Aorta (tissue), 5 donors: ENCODE measurements around the gene DDOST. TPM values are rescaled to one million over a fixed set of nuclear protein-coding genes. Genes with fewer than 3 reads are reported as not detected.
A peak's percentile ranks its signal among the peaks of the same experiment; 100 is the strongest.

ENCODE experiments used
- ATAC-seq: fragments of 200-7000 bp; cut with Tn5 transposase; one replicate; pipeline ENCODE4 v1.9.1; 2022; ENCODE audit warnings: moderate library complexity; ENCODE audit not compliant: low FRiP score
- DNase-seq, 2 donors: peaks; one replicate each; pipeline ENCODE4 v3.0.0-alpha.2; 2020
- H3K27ac ChIP-seq, 2 donors: one replicate each; pipeline ENCODE4 v1.5.1; 2013; ENCODE audit warnings: low read length in 2 of 2, mild to moderate bottlenecking in 2 of 2, moderate library complexity in 2 of 2, control low read depth in 1 of 2, inconsistent platforms in 1 of 2, low read depth in 1 of 2
- H3K27me3 ChIP-seq, 2 donors: one replicate each; pipeline ENCODE4 v1.6.1; 2013; ENCODE audit warnings: control low read depth in 1 of 2, low read length in 1 of 2, mild to moderate bottlenecking in 1 of 2, moderate library complexity in 1 of 2; ENCODE audit not compliant: insufficient read depth in 2 of 2, control insufficient read depth in 1 of 2
- H3K36me3 ChIP-seq, 2 donors: one replicate each; pipeline ENCODE4 v1.6.1; 2013; ENCODE audit warnings: control low read depth in 1 of 2, low read length in 1 of 2, mild to moderate bottlenecking in 1 of 2; ENCODE audit not compliant: insufficient read depth in 2 of 2, control insufficient read depth in 1 of 2
- H3K4me1 ChIP-seq, 2 donors: one replicate each; pipeline ENCODE4 v1.6.1; 2013; ENCODE audit warnings: low read length in 2 of 2, control low read depth in 1 of 2, mild to moderate bottlenecking in 1 of 2, moderate library complexity in 1 of 2; ENCODE audit not compliant: insufficient read depth in 2 of 2, control insufficient read depth in 1 of 2
- H3K4me3 ChIP-seq, 2 donors: one replicate each; pipeline ENCODE4 v1.5.1; 2013; ENCODE audit warnings: low read length in 2 of 2, control low read depth in 1 of 2, mild to moderate bottlenecking in 1 of 2
- H3K9me3 ChIP-seq: one replicate; pipeline ENCODE4 v1.6.1; 2013; ENCODE audit warnings: mild to moderate bottlenecking, low read length; ENCODE audit not compliant: control insufficient read depth
- WGBS, 2 donors: extraction: QIAGEN DNeasy Blood & Tissue Kit; methylation state at CpG; one replicate each; pipeline ENCODE4 v1.1.7; 2013; 5-methylcytosine and 5-hydroxymethylcytosine counted together
- intact Hi-C, 2 donors: fragments of 100-400 bp; cut with DNase I; formaldehyde crosslinking; loops; one replicate each; pipeline versions ENCODE4 v1.14.2 to v1.15.0; 2022
- polyA plus RNA-seq, 2 donors: library from polyadenylated mRNA; stranded (reverse); fragments of 200-250 nt; gene quantifications; one replicate each; pipeline ENCODE4 v1.2.3, GENCODE V29; 2013
- total RNA-seq, 2 donors: library from RNA; stranded (reverse); fragmentation: NEBNext Ultra II Directional; extraction: Animal tissue kit (Norgen Biotek cat#: 25700); gene quantifications; one replicate each; pipeline ENCODE4 v1.2.1, GENCODE V29; 2021
- donor health status: healthy with polysubstance abuse.
- donor health status: Bipolar disorder and iron deficiency.
- donor health status: DM: no; HTN: no; CAD: no.
- donor health status: DM: no; HTN: no; CAD: no.
- donor health status: DM: yes; HTN: yes; CAD: no.

Gene DDOST
- total and polyA plus RNA-seq, 4 donors = 86.3 to 174 (median 129) TPM

DNA sequence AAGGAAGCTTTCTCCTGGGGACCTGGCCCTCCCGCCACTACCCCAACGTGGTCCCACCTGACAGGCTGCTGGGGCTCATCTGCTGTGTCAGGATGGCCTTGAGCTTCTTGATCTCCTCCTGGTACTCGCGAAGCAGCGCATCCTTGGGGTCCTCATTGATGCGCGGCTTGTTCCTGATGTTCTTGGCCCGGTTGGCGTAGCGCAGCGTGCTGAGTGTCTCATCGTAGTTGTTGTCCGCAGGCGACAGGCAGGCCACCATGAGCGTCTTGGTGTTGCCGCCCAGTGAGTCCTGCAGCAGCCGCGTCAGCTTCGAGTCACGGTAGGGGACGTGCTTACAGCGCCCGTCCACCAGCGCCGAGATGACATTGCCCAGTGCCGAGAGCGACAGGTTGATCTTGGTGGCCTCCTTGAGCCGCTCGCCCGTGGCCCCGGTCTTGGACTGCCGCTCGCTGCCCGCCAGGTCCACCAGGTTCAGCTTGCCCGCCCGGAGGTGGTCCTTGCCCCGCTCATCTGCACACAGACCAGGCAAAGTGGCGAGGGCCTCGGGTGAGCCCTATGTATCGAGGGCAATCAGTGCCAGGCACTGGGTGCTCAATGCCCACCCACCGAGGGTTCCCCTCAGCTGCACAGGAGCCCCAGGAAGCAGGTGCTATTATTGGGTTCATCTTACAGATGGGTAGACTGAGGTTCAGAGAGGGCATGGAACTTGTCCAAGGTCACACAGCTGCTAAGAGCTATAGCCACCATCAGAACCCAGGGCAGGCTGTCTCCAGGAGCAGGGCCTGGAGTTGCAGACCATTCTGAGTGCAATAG, 43.4 kb upstream of the DDOST start:
- Histone ChIP-seq H3K4me1 (no peaks in the 10 kb centered on the region), H3K36me3 (no peaks in the 10 kb centered on the region), H3K27me3 (no peaks in the 10 kb centered on the region), H3K9me3 (no peaks in the 10 kb centered on the region), H3K4me3 (no peak overlapping the region), H3K27ac (no peak overlapping the region)
- DNase-seq (no peak), ATAC-seq (peak; percentile 29)
- intact Hi-C loops = no loop called here
- WGBS, 2 donors = 96% methylated on average over 41 of the region's 41 CpGs

DNA sequence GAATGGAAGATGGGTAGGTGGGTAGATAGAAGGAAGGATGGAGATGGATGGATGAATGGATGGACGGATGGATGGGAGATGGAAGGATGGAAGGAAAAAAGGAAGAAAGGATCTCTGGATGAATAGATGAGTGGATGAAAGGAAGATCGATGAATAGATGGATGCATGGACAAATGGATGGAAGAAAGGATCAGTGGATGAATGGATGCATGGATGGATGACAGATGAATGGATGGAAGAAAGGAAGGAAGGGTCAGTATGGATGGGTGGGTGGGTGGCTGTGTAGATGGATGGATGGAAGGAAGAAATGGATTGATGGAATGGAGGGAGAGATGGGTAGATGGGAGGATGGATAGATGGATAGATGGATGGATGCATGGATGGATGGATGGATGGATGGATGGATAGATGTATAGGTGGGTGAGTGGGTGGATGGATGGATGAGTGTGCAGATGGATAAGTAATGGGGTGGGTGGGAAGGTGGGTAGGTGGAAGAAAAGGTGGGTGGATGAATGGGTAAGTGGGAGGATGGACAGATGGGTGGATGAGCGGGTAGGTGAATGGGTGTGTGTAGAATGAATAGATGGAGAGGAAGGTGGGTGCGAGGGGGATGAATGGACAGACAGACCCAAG, 42.1 kb upstream of the DDOST start:
- H3K4me3 ChIP-seq = no peak overlapping the region
- no peaks in the 10 kb centered on the region for H3K9me3 ChIP-seq
- 89 to 92% methylated on average over 4 of the region's 4 CpGs for WGBS, 2 donors
- no peaks in the 10 kb centered on the region for H3K36me3 ChIP-seq
- H3K4me1 ChIP-seq = no peaks in the 10 kb centered on the region
- no peak overlapping the region for H3K27ac ChIP-seq
- ATAC-seq (no peak), DNase-seq (no peak)
- H3K27me3 ChIP-seq = no peaks in the 10 kb centered on the region
- intact Hi-C loops = no loop called here

DNA sequence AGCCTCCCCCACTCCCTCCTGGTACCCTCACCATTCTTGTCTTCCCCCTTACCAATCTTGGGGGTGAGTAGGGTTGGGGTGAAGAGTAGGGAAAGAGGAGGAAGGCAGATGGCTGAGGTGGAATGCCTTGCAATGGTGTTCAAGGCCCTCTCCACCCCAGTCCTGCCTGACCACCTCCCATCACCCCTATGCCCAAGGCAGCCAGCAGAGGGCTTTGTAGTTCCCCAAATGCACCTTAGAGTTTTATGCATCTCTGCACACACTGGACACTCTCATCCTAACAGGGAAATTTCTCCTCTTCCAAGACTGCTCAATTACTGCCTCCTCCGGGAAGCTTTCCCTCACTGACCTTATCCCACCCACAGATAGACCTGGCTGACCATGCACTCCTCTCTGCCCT, 41.2 kb upstream of the DDOST start:
- Histone ChIP-seq H3K27ac (no peak overlapping the region), H3K9me3 (no peaks in the 10 kb centered on the region), H3K4me3 (no peak overlapping the region), H3K36me3 (no peaks in the 10 kb centered on the region), H3K4me1 (no peaks in the 10 kb centered on the region), H3K27me3 (no peaks in the 10 kb centered on the region)
- intact Hi-C loops = no loop called here
- ATAC-seq (no peak), DNase-seq (no peak)
- 83 to 100% methylated on average over 1 of the region's 1 CpG for WGBS, 2 donors

DNA sequence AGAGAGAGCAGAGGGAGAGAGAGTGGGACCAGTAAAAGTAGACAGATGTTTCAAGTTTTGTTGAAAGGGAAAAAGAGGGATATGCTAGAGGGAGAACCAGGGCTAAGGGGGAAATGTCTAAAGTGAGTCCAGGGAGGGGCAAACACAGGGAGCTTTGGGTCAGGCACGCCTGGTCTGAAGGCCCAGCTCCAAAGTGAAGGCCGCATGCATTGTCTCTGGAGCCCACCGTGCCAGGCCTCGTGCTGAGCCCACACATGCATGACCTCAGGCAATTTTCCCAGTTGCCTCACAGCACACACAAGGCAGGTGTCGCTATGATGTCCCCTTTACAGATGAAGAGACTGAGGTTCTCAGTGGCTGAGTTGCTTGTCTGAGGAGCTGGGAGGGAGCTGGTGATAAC, 40.7 kb upstream of the DDOST start:
- no peak for ATAC-seq
- Histone ChIP-seq H3K4me3 (no peak overlapping the region), H3K27me3 (no peaks in the 10 kb centered on the region), H3K36me3 (no peaks in the 10 kb centered on the region), H3K27ac (no peak overlapping the region), H3K4me1 (no peaks in the 10 kb centered on the region), H3K9me3 (no peaks in the 10 kb centered on the region)
- 93% methylated on average over 5 of the region's 5 CpGs for WGBS, 2 donors
- no peak for DNase-seq
- intact Hi-C loops = no loop called here

DNA sequence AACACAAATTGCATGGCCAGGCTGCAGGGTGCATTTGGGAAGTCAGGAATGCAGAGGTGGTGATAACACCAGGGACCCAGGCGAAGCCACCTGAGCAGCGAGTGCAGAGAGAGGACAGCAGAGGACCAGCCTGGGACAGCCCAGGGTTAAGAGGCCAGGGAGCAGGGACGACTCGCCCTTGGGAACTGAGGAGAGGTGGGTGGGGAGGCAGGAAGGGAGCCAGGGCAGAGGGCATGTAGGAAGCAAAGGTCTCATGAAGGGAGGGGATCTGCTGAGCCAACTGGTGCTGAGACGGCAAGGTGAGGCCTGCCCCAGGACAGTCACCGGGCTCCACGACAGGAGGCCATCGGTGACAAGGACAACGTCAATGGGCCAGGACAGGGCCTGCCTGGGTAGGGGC, 40.3 kb upstream of the DDOST start:
- H3K4me1 ChIP-seq = no peaks in the 10 kb centered on the region
- intact Hi-C loops = no loop called here
- no peak for DNase-seq
- no peak for ATAC-seq
- no peaks in the 10 kb centered on the region for H3K27me3 ChIP-seq
- no peaks in the 10 kb centered on the region for H3K9me3 ChIP-seq
- H3K27ac ChIP-seq = no peak overlapping the region
- H3K36me3 ChIP-seq = no peaks in the 10 kb centered on the region
- 90% methylated on average over 9 of the region's 9 CpGs for WGBS, 2 donors
- no peak overlapping the region for H3K4me3 ChIP-seq

DNA sequence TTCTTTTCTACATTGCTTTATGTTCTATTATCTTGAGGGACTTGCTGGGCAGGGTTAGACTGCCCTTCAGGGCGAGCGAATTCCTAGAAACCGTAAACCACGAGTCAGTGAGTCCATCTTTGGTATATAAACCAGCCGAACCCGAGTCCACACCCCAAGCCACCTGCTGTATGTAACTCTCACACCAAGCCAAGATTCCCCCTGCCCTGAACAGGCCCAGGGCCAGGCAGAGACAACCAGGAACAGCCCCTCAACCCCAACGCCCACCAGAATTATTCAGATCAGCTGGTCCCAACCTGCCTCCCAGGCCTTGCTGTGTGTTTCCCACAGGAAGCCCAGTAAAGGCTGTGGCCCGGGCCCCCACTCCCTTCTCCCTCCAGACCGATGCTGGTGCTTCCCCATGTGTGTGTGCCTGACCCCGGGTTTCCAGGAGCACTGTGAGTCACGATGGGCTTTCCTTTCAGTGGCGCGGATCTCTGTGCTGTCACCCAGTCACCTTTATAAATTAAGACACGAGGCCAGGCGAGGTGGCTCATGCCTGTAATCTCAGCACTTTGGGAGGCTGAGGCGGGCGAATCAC, 39.6 kb upstream of the DDOST start:
- 92% methylated on average over 17 of the region's 17 CpGs for WGBS, 2 donors
- ATAC-seq = no peak
- Histone ChIP-seq H3K4me3 (no peak overlapping the region), H3K4me1 (no peaks in the 10 kb centered on the region), H3K27ac (no peak overlapping the region), H3K9me3 (no peaks in the 10 kb centered on the region), H3K27me3 (no peaks in the 10 kb centered on the region), H3K36me3 (no peaks in the 10 kb centered on the region)
- no peak for DNase-seq
- intact Hi-C loops = no loop called here

DNA sequence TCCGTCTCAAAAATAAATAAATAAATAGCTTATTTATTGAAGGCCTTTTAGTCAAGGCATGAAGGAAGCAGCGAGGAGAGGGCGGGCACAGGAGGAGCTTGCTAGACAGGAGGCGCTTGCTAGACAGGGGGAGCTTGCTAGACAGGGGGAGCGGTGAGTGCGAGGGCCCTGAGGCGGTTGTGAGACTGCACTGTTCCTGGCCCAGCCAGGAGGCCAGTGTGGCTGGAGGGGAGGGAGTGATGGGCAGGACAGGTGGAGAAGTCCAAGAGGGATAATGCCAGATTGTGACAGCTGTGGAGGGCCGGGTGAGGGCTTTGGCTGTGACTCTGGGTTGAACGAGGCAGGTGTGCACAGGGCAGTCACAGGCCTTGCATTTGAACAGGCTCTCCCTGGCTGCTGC, 38.4 kb upstream of the DDOST start:
- ATAC-seq (no peak), DNase-seq (no peak)
- Histone ChIP-seq H3K9me3 (no peaks in the 10 kb centered on the region), H3K4me1 (no peaks in the 10 kb centered on the region), H3K27ac (no peak overlapping the region), H3K4me3 (no peak overlapping the region), H3K36me3 (no peaks in the 10 kb centered on the region), H3K27me3 (no peaks in the 10 kb centered on the region)
- intact Hi-C loops = loop anchor here in 1 of 2 donors (5.0 to 10.0 kb wide), 2 partner anchors 65 to 498 kb away; no protein-coding TSS in a partner anchor
- WGBS, 2 donors = 93 to 96% methylated on average over 9 of the region's 9 CpGs

DNA sequence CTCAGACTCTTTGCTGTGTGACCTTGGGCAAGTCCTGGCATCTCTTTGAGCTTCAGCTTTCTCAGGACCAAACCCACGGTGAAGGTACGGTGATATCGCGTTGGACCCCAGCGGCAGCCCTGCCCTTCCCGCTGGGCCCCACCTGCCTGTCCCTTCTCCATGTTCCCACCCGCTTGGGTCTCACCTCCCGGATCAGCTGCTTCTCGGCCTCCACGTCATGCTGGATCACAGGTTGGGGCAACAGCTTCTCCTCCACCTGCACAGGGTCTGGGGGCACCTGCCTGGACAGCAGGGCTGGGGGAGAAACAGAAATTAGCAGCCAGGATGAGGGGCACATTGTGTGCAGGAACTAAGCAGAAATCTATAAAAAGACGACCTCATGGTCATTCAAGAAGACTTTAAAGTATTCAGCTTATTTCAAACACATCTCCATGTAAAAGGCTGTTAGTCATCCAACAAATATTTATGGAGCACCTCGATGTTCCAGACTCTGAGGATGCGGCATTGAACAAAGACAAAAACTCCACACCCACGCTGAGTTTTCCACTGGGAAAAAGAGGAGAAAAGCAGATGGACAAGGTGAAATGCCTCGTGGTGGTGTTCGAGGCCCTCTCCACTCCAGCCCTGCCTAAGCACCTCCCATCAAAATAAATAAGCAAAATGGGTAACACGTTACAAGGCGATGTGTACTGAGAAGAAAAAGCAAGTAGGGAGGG, 37.2 kb upstream of the DDOST start:
- H3K36me3 ChIP-seq = no peaks in the 10 kb centered on the region
- no peaks in the 10 kb centered on the region for H3K9me3 ChIP-seq
- H3K27me3 ChIP-seq = no peaks in the 10 kb centered on the region
- ATAC-seq (no peak), DNase-seq (no peak)
- H3K27ac ChIP-seq = no peak overlapping the region
- WGBS, 2 donors = 85 to 88% methylated on average over 18 of the region's 18 CpGs
- H3K4me1 ChIP-seq = no peaks in the 10 kb centered on the region
- H3K4me3 ChIP-seq = no peak overlapping the region
- intact Hi-C loops = loop anchor here in 1 of 2 donors (5.0 to 10.0 kb wide), 2 partner anchors 66 to 499 kb away; no protein-coding TSS in a partner anchor
